ENCODE measurements around the gene UFD1. TPM values are rescaled to one million over a fixed set of nuclear protein-coding genes. Genes with fewer than 3 reads are reported as not detected.

The UFD1 gene
- total and polyA plus RNA-seq, 4 experiments from 2014 or later, result 42.0 to 126 (median 65.0) TPM

- no peak overlapping the region for H3K4me3 ChIP-seq (ENCODE audit: low read length in 2 of 2)
- no peak for DNase-seq
- intact Hi-C loops (cut with micrococcal nuclease), result no loop called here
- peaks cover 84% of the 10 kb centered on the region for H3K36me3 ChIP-seq (ENCODE audit: insufficient read depth, low read length)
- Mint-ChIP-seq H3K36me3 (peaks cover 52 to 83% of the 10 kb centered on the region in 2 donors), H3K4me3 (no peak overlapping the region), H3K4me1 (peaks cover 0 to 13% (median 4%) of the 10 kb centered on the region in 4 donors), H3K27ac (no peak overlapping the region), H3K27me3 (no peaks in the 10 kb centered on the region), H3K9me3 (no peaks in the 10 kb centered on the region)
- CTCF ChIA-PET (ENCODE audit: partially characterized antibody), result interaction anchor here (0.7 to 1.5 kb wide), 3 partner anchors 13 to 436 kb away, joined by 3 to 4 read pairs (median 3); no protein-coding TSS in a partner anchor
- H3K4me1 ChIP-seq (ENCODE audit: insufficient read depth, low read length), result peaks cover 11% of the 10 kb centered on the region
- no peak overlapping the region for H3K27ac ChIP-seq (ENCODE audit: low read depth, low read length)
- H3K9me3 ChIP-seq (ENCODE audit: control insufficient read depth in 1 of 2, low read length in 2 of 2), result no peaks in the 10 kb centered on the region
- POLR2A ChIA-PET (ENCODE audit: partially characterized antibody), result interaction anchor here (1.0 to 1.6 kb wide), 3 partner anchors 10 to 20 kb away, joined by 3 to 7 read pairs (median 5); partner anchors contain the start of genes C22orf39, CDC45 and UFD1
- H3K27me3 ChIP-seq (ENCODE audit: insufficient read depth, low read length), result no peaks in the 10 kb centered on the region
Observed at GRCh38 chr22:19466848-19467752, 11.9 kb downstream of the UFD1 start.

GRCh38 chr22:19466126-19466716 is 12.8 kb downstream of the UFD1 start:
- no peaks in the 10 kb centered on the region for H3K27me3 ChIP-seq (ENCODE audit: insufficient read depth, low read length)
- H3K4me1 ChIP-seq (ENCODE audit: insufficient read depth, low read length), result peaks cover 11% of the 10 kb centered on the region
- peaks cover 43 to 81% of the 10 kb centered on the region in 2 donors for H3K36me3 Mint-ChIP-seq
- H3K4me3 ChIP-seq (ENCODE audit: low read length in 2 of 2), result no peak overlapping the region
- H3K9me3 ChIP-seq (ENCODE audit: control insufficient read depth in 1 of 2, low read length in 2 of 2), result no peaks in the 10 kb centered on the region
- no peak overlapping the region for H3K27ac ChIP-seq (ENCODE audit: low read depth, low read length)
- peaks cover 79% of the 10 kb centered on the region for H3K36me3 ChIP-seq (ENCODE audit: insufficient read depth, low read length)
- no peak overlapping the region for H3K27ac Mint-ChIP-seq
- no peak for DNase-seq
- peaks cover 0 to 13% (median 4%) of the 10 kb centered on the region in 4 donors for H3K4me1 Mint-ChIP-seq
- POLR2A ChIA-PET (ENCODE audit: partially characterized antibody), result interaction anchor here (1.0 to 1.6 kb wide), 3 partner anchors 11 to 19 kb away, joined by 3 to 7 read pairs (median 5); partner anchors contain the start of genes C22orf39, CDC45 and UFD1
- intact Hi-C loops (cut with micrococcal nuclease), result no loop called here
- no peak overlapping the region for H3K4me3 Mint-ChIP-seq
- H3K27me3 Mint-ChIP-seq, result no peaks in the 10 kb centered on the region
- H3K9me3 Mint-ChIP-seq, result no peaks in the 10 kb centered on the region
- CTCF ChIA-PET (ENCODE audit: partially characterized antibody), result interaction anchor here (0.7 to 1.5 kb wide), 4 partner anchors 11 to 437 kb away, joined by 3 to 4 read pairs (median 4); no protein-coding TSS in a partner anchor

GRCh38 chr22:19464975-19465374 is 14.0 kb downstream of the UFD1 start:
- peaks cover 0 to 13% (median 4%) of the 10 kb centered on the region in 4 donors for H3K4me1 Mint-ChIP-seq
- CTCF ChIA-PET (ENCODE audit: partially characterized antibody), result interaction anchor here (1.3 kb wide), 1 partner anchor 12 kb away, joined by 4 read pairs; no protein-coding TSS in a partner anchor
- H3K36me3 Mint-ChIP-seq, result peaks cover 38 to 80% of the 10 kb centered on the region in 2 donors
- no peak overlapping the region for H3K4me3 ChIP-seq (ENCODE audit: low read length in 2 of 2)
- H3K9me3 Mint-ChIP-seq, result no peaks in the 10 kb centered on the region
- no peak for DNase-seq
- no peaks in the 10 kb centered on the region for H3K27me3 Mint-ChIP-seq
- H3K36me3 ChIP-seq (ENCODE audit: insufficient read depth, low read length), result peaks cover 71% of the 10 kb centered on the region
- H3K4me1 ChIP-seq (ENCODE audit: insufficient read depth, low read length), result peaks cover 11% of the 10 kb centered on the region
- POLR2A ChIA-PET (ENCODE audit: partially characterized antibody), result no interaction called here
- H3K27me3 ChIP-seq (ENCODE audit: insufficient read depth, low read length), result no peaks in the 10 kb centered on the region
- H3K27ac ChIP-seq (ENCODE audit: low read depth, low read length), result no peak overlapping the region
- no peaks in the 10 kb centered on the region for H3K9me3 ChIP-seq (ENCODE audit: control insufficient read depth in 1 of 2, low read length in 2 of 2)
- peak overlapping the region in 1 of 7 donors; percentile 38 for H3K27ac Mint-ChIP-seq
- intact Hi-C loops (cut with micrococcal nuclease), result no loop called here
- no peak overlapping the region for H3K4me3 Mint-ChIP-seq

GRCh38 chr22:19464546-19464945 is 14.4 kb downstream of the UFD1 start:
- no peaks in the 10 kb centered on the region for H3K27me3 ChIP-seq (ENCODE audit: insufficient read depth, low read length)
- Mint-ChIP-seq H3K9me3 (no peaks in the 10 kb centered on the region), H3K27me3 (no peaks in the 10 kb centered on the region), H3K36me3 (peaks cover 36 to 77% of the 10 kb centered on the region in 2 donors), H3K27ac (peak overlapping the region in 1 of 7 donors; percentile 38), H3K4me3 (no peak overlapping the region), H3K4me1 (peaks cover 0 to 13% (median 4%) of the 10 kb centered on the region in 4 donors)
- no peak for DNase-seq
- peaks cover 11% of the 10 kb centered on the region for H3K4me1 ChIP-seq (ENCODE audit: insufficient read depth, low read length)
- intact Hi-C loops (cut with micrococcal nuclease), result no loop called here
- H3K9me3 ChIP-seq (ENCODE audit: control insufficient read depth in 1 of 2, low read length in 2 of 2), result no peaks in the 10 kb centered on the region
- ChIA-PET CTCF (ENCODE audit: partially characterized antibody) (interaction anchor here (1.2 kb wide), 2 partner anchors 43 to 165 kb away, joined by 3 read pairs; no protein-coding TSS in a partner anchor), POLR2A (ENCODE audit: partially characterized antibody) (no interaction called here)
- no peak overlapping the region for H3K4me3 ChIP-seq (ENCODE audit: low read length in 2 of 2)
- no peak overlapping the region for H3K27ac ChIP-seq (ENCODE audit: low read depth, low read length)
- peaks cover 66% of the 10 kb centered on the region for H3K36me3 ChIP-seq (ENCODE audit: insufficient read depth, low read length)

- Mint-ChIP-seq H3K4me3 (no peak overlapping the region), H3K9me3 (no peaks in the 10 kb centered on the region), H3K27ac (peak overlapping the region in 2 of 7 donors; percentile 29 to 38), H3K4me1 (peaks cover 0 to 13% (median 4%) of the 10 kb centered on the region in 4 donors), H3K36me3 (peaks cover 31 to 72% of the 10 kb centered on the region in 2 donors), H3K27me3 (no peaks in the 10 kb centered on the region)
- Histone ChIP-seq H3K36me3 (ENCODE audit: insufficient read depth, low read length) (peaks cover 59% of the 10 kb centered on the region), H3K4me3 (ENCODE audit: low read length in 2 of 2) (no peak overlapping the region), H3K9me3 (ENCODE audit: control insufficient read depth in 1 of 2, low read length in 2 of 2) (no peaks in the 10 kb centered on the region), H3K4me1 (ENCODE audit: insufficient read depth, low read length) (peaks cover 11% of the 10 kb centered on the region), H3K27me3 (ENCODE audit: insufficient read depth, low read length) (no peaks in the 10 kb centered on the region), H3K27ac (ENCODE audit: low read depth, low read length) (no peak overlapping the region)
- no peak for DNase-seq
- intact Hi-C loops (cut with micrococcal nuclease), result no loop called here
- CTCF ChIA-PET (ENCODE audit: partially characterized antibody), result interaction anchor here (1.2 kb wide), 2 partner anchors 43 to 165 kb away, joined by 3 read pairs; no protein-coding TSS in a partner anchor
- POLR2A ChIA-PET (ENCODE audit: partially characterized antibody), result no interaction called here
Observed at GRCh38 chr22:19463491-19464469, 15.2 kb downstream of the UFD1 start.

GRCh38 chr22:19463008-19463407 is 16.0 kb downstream of the UFD1 start:
- peaks cover 0 to 13% (median 4%) of the 10 kb centered on the region in 4 donors for H3K4me1 Mint-ChIP-seq
- peak overlapping the region in 2 of 7 donors; percentile 15 to 19 for H3K27ac Mint-ChIP-seq

More at GRCh38 chr22:19463008-19463407, 16.0 kb downstream of the UFD1 start:
- H3K4me1 ChIP-seq (ENCODE audit: insufficient read depth, low read length), result peaks cover 11% of the 10 kb centered on the region
- no peaks in the 10 kb centered on the region for H3K9me3 ChIP-seq (ENCODE audit: control insufficient read depth in 1 of 2, low read length in 2 of 2)
- POLR2A ChIA-PET (ENCODE audit: partially characterized antibody), result no interaction called here
- H3K36me3 ChIP-seq (ENCODE audit: insufficient read depth, low read length), result peaks cover 54% of the 10 kb centered on the region
- H3K27me3 Mint-ChIP-seq, result no peaks in the 10 kb centered on the region
- H3K4me3 ChIP-seq (ENCODE audit: low read length in 2 of 2), result no peak overlapping the region
- no peaks in the 10 kb centered on the region for H3K9me3 Mint-ChIP-seq
- DNase-seq, result no peak
- intact Hi-C loops (cut with micrococcal nuclease), result no loop called here
- H3K36me3 Mint-ChIP-seq, result peaks cover 26 to 70% of the 10 kb centered on the region in 2 donors
- CTCF ChIA-PET (ENCODE audit: partially characterized antibody), result interaction anchor here (1.2 kb wide), 1 partner anchor 10 kb away, joined by 3 read pairs; no protein-coding TSS in a partner anchor
- H3K27ac ChIP-seq (ENCODE audit: low read depth, low read length), result no peak overlapping the region
- H3K4me3 Mint-ChIP-seq, result no peak overlapping the region
- no peaks in the 10 kb centered on the region for H3K27me3 ChIP-seq (ENCODE audit: insufficient read depth, low read length)

All from CD4-positive, alpha-beta memory T cell (primary cell).